Measurements from ENCODE around the gene RNASET2.

Gene RNASET2

GRCh38 chr6:166956444-166957086 is at the start of gene RNASET2:
RNASET2 (minus strand) TSS chr6:166956550; CDS start chr6:166956182, 368 bp downstream.
- DNase-seq, result peak; percentile 65 to 90

- no peak for DNase-seq
Measured at GRCh38 chr6:167005350-167006159, 49.2 kb upstream of the RNASET2 start.

GRCh38 chr6:167000759-167001158 is 44.4 kb upstream of the RNASET2 start:
- no peak for DNase-seq

GRCh38 chr6:166999884-167000253 is 43.5 kb upstream of the RNASET2 start:
- no peak for DNase-seq

- peak; percentile 98 to 99 for DNase-seq
Measured at GRCh38 chr6:166999145-166999883, 43.0 kb upstream of the RNASET2 start, which contains the start of gene CEP43. CEP43 (plus strand) TSS chr6:166999397; CDS start chr6:166999413, 16 bp downstream.

GRCh38 chr6:166998256-166999144 is 42.1 kb upstream of the RNASET2 start:
- no peak for DNase-seq

GRCh38 chr6:166997768-166998255 is 41.5 kb upstream of the RNASET2 start:
- DNase-seq, result peak; percentile 20 to 68

GRCh38 chr6:166997348-166997747 is 41.0 kb upstream of the RNASET2 start:
- DNase-seq, result no peak

GRCh38 chr6:166996406-166996805 is 40.1 kb upstream of the RNASET2 start:
- DNase-seq, result no peak

GRCh38 chr6:166989427-166990032 is 33.2 kb upstream of the RNASET2 start:
- DNase-seq, result peak in 1 of 2 experiments; percentile 26

- no peak for DNase-seq
Measured at GRCh38 chr6:166988674-166989201, 32.4 kb upstream of the RNASET2 start.

- DNase-seq, result no peak
Measured at GRCh38 chr6:166987930-166988329, 31.6 kb upstream of the RNASET2 start.

- DNase-seq, result no peak
Measured at GRCh38 chr6:166987448-166987847, 31.1 kb upstream of the RNASET2 start.

GRCh38 chr6:166980738-166981137 is 24.4 kb upstream of the RNASET2 start:
- no peak for DNase-seq

- DNase-seq, result no peak
Measured at GRCh38 chr6:166977621-166978525, 21.5 kb upstream of the RNASET2 start.

GRCh38 chr6:166976636-166977035 is 20.3 kb upstream of the RNASET2 start:
- no peak for DNase-seq

GRCh38 chr6:166972101-166972500 is 15.8 kb upstream of the RNASET2 start:
- DNase-seq, result no peak

GRCh38 chr6:166971271-166971670 is 14.9 kb upstream of the RNASET2 start:
- no peak for DNase-seq

GRCh38 chr6:166970776-166971175 is 14.4 kb upstream of the RNASET2 start:
- no peak for DNase-seq

- no peak for DNase-seq
Measured at GRCh38 chr6:166970091-166970490, 13.7 kb upstream of the RNASET2 start.
